SIG-M5 (cell line): Measurements from ENCODE around the gene TGFBR3L.

Experiments
- DNase-seq: peaks from one replicate; lab custom pipeline; 2025; lab: John Stamatoyannopoulos, UW

TGFBR3L gene

DNA sequence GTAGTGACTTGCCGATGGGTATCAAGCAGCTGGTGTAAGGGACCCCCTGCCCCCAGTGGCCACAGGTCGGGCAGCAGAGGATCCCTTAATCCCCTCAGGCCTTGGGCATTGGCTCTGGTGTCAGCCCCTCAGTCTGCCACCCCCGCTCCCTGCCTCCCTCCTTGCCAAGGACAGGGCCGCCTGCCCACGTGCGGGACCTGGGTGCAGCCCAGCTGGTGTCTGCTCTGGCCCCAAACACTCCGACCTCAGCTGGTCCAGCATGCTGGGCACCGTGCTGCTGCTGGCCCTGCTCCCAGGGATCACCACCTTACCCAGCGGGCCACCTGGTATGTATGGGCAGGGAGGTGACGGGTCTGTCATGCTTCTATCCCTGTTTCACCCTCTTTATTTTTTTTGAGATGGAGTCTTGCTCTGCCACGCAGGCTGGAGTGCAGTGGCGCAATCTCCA is at the start of gene TGFBR3L:
TSS of gene TGFBR3L (plus strand) at position 233 of the 448 bp plus-strand sequence.
- no peak for DNase-seq

DNA sequence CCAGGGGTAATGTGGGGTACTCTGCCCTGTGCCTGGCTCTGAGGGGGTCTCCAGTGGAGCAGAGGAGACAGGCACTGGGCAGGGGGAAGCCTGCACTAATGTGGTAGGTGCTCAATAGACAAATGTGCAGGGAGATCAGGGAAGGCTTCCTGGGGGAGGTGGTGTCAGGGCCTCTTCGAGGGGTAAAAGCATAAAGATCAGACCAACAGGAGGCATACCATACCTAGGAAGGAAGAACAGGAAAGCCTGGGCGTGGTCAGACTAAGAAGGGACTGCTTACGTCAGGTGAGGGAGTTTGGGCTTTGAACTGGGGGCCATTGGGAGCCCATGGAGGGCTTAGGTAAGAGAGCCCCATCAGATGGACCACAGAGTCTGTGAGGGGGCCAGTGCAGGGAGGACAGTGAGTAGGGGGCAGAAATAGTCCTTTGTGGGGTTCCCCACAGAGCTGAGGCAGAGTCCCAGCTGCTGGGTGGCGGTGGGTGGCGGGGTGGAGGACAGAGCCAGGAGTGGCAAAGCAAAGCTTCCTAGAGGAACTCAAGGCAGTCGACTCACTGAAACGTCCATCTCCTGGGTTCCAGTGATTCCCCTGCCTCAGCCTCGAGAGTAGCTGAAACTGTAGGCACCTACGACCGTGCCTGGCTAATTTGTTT is 49.2 kb upstream of the TGFBR3L start:
- no peak for DNase-seq

DNA sequence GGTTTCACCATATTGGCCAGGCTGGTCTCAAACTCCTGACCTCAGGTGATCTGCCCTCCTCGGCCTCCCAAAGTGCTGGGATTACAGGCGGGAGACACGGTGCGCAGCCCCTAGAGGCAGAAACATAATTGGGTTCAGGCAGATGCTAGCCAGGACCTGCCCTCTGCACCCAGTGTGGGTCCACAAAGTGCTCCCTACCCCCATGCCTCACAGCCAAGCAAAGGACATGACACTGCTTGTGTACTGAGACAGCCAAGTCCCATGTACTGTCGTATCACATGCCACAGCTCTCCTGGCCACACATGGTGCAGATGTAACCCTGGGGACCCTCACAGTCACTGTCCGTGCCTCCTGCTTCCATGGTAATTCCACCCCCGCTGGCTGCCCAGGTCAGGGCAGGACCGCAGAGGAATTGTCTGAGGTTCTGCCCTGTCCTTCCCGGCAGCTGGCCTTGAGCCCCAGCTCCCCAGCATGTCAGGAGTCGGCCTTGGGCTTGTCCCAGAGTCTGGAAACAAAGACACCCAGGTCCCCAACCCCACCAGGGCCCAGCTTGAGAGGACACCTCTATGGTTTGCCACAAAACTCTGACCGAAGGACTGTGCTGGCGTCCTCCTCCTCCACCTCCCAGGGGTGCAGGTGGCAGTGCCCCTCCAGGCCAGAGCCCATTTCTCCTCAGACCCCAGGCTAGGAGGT is 48.1 kb upstream of the TGFBR3L start:
- no peak for DNase-seq

DNA sequence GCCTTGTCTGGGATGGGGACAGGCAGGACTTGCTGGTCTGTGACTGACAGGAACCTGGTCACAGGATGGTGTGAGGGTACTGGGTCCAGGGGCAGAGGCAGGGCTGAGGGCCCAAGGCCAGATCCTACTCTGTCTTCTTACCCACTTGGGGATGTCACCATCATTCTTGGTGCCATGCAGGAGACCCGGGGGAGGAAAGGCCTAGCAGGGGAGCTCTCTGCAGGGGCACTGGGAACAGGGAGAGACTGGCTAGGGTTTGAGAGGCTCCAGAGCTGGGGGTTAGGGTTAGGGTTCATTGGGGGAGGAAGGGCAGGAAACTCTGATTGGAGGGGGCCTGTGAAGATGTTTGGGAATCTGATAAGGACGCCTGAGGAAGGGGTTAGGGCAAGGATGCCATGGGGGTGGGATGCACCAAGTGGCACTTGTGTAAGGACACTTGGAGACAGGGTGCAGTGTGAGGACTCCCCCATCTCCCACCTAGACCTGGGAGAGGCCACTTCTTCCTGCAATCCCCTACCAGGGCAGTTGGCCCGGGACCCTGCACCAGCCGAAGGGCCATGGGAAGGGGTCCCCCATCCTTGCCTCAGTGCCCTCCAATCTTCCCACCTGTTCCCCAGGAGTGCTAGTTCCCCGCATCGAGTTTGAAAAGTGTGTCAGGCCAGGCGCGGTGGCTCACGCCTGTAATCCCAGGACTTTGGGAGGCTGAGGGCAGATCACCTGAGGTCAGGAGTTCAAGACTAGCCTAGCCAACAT is 47.4 kb upstream of the TGFBR3L start:
- DNase-seq: no peak

DNA sequence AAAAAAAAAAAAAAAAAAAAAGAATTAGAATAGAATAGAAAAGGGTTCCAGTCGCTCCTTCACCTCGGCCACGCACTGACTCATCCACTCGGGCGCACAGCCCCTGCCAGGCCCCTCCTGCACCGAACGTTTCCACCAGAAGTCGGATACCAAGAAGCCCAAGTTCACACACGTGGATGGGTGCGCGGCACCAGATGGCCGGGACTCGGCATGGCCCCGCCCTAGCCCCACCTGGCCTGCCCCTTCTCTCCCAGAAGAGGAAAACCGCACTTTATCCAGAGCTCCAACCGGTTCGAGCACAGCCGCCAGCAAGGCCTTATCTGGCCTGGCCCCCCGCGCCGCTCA is 46.3 kb upstream of the TGFBR3L start:
- no peak for DNase-seq

DNA sequence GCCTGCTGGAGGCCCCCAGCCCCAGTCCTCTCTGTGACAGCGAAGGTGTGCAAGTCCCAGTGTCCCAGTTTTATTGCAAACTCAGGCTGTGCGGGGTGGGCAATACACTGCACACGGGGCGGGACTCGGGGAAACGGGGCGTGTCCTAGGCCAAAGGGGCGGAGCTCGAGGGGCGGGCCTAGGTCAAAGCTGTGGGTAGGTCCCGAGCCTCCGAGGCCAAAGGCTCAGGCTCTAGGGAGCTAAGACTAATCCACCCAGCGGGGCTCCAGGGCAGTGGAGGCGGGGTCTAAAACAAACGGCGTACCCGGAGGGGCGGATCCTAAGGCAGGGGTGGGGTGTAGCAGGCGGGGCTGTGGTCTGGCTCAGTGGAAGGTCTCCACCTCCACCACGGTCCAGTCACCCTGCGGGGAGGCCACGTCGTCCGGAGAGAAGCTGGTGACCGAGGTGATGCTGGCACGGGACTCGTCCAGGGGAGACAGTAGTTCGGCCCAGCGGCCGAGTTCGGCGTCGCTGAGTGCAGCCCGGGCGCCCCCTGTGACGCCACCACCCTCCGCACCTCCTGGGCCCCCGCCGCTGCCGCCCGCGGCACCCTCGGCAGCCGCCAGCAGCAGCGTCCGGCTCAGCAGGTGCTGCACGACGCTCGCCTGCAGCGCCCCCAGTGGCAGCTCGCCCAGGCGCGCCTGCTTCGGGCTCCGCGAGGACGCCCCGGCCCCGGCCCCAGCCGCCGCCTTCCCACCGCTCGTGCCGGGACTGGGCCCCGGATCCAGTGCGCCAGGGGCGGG is 45.8 kb upstream of the TGFBR3L start:
- DNase-seq: peak; percentile 43

DNA sequence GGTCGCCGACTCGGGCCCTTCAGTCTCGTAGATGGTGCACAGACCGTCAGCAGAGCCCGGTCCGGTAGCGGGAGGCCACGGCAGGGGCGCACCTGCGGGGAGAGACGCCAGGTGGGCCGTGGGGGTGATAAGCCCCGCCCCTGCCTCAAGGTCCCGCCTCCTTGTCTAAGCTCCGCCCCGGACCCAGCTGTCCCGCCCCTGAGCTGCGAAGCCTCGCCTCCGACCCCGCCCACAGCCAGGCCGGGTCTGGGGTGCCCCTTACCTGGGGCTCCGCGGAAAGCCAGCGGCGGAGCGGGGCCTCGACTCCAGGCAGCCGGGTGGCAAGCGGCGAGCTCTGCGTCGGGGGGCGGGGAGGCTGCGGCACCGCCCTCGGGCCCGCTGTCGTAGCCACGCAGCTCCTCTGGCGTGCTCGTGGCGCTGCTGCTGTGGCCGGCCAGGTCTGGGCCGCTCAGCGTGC is 45.1 kb upstream of the TGFBR3L start:
- DNase-seq: no peak

DNA sequence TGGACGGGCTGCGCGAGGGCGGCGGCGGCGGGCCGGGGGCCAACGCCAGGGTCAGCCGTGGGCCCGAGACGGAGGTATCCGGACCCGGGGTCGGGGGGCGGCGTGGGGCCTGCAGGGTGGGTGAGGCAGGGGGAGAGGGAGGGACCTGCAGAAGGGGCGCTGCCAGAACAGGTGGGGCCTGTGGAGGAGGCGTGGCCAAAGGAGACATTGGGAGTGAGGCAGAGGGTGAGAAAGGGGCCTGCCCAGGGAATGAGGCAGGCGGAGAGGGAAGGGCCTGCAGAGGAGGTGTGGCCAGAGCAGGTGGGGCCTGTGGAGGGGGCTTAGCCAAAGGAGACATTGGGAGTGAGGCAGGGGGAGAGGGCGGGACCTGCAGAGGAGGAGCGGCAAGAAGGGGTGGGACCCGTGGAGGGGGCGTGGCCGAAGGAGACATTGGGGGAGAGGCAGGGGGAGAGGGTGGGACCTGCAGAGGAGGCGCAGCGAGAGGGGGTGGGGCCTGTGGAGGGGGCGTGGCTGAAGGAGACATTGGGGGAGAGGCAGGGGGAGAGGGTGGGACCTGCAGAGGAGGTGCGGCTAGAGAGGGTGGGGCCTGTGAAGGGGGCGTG is 44.6 kb upstream of the TGFBR3L start:
- DNase-seq: peak; percentile 10

DNA sequence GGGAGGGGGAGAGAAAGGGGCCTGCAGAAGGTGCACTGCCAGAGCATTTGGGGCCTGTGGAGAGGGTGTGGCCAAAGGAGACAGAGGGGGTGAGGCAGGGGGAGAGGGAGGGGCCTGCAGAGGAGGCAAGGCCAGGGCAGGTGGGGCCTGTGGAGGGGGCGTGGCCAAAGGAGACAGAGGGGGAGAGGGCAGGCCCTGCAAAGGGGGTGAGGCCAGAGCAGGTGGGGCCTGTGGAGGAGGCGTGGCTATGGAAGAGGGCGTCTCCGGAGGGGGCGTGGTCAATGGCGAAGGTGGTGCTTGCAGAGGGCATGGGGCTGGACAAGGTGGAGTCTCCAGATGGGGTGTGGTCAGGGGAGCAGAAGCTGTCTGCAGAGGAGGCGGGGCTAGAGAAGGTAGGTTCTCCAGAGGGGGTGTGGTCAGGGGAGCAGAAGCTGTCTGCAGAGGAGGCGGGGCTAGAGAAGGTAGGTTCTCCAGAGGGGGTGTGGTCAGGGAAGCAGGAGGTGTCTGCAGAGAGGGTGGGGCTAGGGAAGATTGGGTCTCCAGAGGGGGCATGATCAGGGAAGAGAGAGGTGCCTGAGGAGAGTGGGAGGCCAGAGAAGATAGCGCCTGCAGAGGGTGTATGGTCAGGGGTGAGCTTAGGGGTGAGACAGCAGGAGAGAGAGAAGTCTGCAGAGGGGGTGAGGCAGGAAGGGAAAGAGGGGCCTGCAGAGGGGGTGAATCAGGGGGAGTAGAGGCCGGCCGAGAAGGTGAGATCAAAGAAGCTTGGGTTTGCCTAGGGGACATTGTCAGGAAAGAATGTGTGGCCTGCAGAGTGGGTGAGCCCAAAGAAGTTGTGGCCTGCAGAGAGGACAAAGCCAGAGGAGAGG is 43.8 kb upstream of the TGFBR3L start:
- DNase-seq: peak; percentile 39

DNA sequence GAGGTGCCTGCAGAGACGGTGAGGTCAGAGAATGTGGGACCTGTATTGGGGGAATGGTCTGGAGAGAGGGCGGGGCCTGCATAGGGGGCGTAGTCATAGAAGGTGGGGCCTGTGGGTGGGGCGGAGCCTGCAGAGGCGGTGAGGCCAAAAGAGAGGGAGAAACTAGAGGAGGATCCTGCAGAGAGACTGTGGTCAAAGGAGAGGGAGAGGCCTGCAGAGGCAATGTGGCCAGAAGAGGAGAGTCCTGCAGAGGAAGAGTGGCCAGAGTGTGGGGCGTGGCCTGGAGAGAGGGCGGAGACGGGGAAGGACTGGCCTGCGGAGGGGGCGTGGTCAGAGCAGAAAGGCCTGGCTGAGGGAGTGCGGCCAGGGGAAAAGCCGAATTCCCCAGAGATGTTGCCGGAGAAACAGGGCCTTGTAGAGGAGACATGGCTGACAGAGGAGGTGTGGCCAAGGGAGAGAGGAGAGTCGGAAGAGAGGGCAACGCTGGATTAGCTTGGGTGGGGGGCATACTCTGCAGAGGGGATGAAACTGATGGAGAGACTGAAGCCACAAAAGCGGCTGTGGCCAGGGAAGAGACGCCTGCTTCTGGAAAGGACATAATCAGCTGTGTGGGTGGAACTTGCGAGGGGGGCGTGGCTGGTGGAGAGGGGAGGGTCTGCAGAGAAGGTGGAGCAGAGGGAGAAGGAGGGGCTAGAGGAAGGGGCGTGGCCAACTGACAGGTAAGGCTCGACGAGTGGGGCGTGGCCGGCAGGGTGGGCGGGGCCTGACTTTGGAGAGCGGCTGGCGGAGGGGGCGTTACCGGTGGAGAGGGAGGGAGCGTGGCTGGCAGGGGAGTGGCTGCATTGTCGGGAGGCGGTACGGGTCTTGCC is 43.0 kb upstream of the TGFBR3L start:
- DNase-seq: peak; percentile 78

DNA sequence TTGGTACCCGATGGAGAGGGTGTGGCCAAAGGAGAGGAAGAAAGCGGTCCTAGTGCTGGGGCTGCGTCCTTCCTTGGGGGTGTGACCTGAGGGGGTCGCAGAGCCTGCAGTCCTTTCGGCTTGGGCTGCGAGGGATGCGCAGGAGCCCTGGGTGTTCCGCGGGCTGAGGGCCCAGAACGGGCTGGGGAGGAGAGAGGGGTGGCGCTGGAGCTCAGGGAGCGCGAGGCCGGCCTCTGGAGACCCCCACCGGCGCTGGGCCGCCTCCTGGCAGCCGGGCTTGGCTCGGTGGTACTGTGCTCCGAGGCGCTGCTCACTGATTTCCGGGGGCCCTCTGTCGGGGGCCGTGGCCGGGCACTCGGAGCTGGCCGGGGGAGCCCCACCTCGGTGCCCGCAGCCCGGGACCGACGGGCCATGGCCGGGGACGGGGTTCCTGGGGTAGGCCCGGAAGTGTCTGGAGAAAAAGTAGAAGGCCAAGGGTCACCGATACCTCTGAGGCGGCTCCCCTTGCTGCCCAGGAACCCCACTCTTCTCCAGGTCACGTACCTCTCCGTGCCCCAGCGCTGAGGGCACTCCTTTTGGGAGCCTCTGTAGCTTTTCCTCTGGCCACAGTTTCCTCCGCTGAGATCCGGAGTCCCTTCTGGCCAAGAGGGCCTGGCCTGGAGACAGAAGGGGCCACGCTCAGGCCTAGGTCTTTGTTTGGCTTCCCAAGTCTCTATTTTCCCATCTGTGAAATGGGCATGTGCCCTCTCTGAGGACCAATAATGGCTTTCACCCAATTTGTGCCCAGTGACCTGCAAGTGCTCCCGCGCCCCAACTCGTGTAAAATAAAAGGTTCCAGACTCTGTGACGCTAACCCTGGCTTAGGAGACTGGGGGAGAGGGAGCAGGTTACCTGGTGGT is 42.1 kb upstream of the TGFBR3L start:
- no peak for DNase-seq

DNA sequence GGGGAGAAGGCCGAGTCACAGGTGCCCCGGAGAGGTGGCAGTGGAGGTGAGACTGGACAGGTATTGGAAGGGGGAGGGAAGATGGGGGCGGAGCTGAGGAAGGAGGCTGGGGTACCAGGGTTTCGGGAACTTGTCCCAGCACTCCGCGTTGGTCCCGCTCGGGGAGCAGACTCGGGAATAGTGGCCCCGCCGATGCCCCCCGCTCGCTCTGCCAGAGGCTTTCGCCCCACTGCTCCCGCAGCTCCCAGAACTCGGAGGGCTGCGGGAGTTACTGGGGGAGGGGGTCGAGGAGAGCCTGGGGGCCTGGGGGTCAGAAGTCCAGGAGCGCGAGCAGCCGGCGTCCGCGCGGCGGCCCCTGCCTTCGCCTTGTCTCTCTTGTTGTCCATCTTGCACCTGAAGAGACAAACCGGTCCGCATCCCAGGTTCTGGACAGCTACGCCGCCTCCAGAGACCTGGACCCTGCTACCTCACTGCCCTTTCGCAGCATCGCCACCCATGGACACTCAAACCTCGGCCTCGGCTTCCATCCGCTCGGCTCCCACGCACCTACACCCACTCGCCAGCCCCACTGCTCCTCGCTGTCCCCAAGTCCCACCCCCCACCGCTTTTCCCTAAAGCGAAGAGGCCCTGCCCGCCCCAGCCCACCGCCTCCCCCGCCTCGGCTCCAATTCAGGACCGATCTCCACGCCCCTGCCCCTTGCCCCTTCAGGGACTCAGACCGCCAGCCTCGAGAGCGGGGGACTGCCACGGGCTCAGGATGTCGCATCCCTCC is 41.1 kb upstream of the TGFBR3L start:
- no peak for DNase-seq

DNA sequence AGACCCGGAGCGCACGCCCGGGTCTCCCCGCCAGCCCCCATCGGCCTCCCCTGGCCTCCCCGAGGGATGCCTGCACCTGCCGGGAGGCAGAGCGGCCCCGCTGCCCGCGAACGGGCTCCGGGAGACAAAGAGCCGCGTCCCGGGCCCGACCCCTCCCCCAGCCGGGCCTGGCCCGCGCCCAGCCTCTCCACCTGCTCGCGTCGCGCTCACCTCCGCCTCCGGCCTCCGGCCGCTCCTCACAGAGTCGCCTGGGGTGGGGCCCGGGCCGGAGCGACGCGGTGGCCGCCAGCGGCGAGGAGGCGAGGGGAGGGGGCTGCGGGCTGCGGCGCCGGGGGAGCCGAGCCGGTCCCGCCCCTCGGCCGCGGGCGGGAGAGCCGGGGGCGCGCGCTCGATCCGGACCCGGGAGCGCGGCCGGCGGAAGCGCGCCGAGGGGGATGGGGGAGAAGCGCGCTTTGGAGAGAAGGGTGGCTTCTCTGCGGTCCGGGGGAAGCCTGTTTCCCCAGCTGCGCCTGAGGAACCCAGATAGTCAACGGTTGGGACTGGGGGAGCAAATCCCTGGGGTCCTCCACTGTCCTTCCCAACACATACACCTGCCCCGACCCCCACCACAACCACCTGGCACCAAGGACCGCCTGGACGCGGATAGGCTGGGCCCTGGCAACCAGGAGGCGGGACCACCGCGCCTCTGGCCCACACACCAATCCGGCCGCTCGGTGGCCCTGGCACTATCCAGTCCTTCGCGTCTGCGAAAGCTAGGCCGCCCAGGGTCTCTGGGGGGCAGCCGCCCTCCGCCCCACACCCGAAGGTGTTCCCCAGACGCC is 40.3 kb upstream of the TGFBR3L start, which contains the start of gene PRR36:
TSS of gene PRR36 (minus strand) at position 315 of the 821 bp plus-strand sequence. CDS start 701 bp downstream, outside the sequence.
- no peak for DNase-seq

DNA sequence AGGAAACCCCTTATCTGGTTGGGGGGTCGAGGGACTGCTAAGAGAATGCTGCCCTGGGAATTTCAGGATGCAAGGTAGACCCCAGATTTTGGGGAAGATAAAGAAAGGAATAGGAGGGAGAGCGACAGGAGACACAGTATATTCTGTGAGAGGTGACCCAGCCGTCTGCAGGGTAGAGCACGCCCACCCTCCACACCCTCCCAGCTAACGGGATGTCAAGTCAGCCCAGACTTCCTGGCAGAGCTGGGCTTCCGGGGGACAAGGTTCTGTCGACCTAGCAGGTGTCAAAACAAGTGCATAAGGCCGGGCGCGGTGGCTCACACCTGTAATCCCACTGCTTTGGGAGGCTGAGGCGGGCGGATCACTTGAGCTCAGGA is 39.7 kb upstream of the TGFBR3L start:
- DNase-seq: no peak

DNA sequence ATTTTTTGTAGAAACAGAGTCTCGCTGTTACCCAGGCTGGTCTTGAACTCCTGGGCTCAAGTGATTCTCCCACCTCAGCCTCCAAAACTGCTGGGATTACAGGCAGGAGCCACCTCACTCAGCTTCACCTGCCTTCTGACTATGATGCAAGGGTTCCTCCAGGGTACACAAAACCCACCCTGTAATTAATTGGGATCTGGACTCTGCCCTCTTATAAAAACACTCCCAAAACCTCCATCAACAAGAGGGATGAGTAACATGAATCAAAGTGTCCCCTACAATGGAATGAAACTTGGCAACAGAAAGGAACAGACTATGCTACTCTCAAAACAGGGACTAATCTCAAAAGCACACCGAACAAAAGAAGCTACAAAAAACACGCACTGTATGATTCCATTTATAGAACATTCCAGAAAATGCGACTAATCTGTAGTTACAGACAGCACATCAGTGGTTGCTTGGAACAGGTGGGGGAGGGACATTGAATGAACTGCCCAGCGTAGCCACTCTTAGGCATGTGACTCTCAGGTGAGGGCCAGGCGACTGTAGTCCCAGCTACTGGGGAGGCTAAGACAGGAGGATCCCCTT is 37.3 kb upstream of the TGFBR3L start:
- DNase-seq: no peak

DNA sequence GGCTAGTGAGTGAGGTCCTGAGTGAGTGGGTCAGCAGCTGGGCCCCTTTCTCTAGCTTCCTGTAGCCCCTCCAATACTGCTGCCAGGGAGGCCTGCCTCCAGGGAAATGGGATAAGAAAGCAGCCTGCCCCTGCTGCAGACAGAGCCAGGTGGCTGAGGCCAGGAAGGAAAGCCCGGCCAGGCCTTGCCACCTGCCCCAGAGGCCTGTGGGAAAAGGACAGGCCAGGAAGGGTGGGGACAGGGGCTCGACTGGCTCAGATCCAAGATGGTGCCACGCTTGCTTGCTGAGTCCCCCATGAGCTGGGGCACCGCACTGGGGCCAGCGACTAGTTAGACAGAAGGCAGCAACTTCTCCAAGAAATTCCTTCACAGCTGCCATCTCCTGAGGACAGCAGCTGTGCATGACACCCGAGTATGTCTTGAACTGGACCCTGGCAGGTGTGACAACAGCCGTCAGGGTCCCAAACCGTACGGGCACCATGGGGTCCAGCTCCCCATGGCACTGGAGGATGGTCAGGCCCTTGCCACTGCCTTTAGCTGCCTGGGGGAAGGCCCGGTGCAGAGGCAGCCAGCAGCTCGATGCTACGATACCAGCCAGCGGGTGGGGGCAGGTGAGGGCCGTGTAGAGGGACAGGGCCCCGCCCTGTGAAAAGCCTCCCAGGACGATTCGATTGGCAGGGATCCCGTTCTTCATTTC is 35.4 kb upstream of the TGFBR3L start:
- no peak for DNase-seq
